DMS114 treated with DMSO at 0.1 percent for 48 hours (cell line): ENCODE data around the gene ITPRIP.

ENCODE experiments used
- DNase-seq: peaks from one replicate; lab custom pipeline; 2025; ENCODE audit not compliant: unreplicated experiment; lab: John Stamatoyannopoulos, UW

Gene ITPRIP

DNA sequence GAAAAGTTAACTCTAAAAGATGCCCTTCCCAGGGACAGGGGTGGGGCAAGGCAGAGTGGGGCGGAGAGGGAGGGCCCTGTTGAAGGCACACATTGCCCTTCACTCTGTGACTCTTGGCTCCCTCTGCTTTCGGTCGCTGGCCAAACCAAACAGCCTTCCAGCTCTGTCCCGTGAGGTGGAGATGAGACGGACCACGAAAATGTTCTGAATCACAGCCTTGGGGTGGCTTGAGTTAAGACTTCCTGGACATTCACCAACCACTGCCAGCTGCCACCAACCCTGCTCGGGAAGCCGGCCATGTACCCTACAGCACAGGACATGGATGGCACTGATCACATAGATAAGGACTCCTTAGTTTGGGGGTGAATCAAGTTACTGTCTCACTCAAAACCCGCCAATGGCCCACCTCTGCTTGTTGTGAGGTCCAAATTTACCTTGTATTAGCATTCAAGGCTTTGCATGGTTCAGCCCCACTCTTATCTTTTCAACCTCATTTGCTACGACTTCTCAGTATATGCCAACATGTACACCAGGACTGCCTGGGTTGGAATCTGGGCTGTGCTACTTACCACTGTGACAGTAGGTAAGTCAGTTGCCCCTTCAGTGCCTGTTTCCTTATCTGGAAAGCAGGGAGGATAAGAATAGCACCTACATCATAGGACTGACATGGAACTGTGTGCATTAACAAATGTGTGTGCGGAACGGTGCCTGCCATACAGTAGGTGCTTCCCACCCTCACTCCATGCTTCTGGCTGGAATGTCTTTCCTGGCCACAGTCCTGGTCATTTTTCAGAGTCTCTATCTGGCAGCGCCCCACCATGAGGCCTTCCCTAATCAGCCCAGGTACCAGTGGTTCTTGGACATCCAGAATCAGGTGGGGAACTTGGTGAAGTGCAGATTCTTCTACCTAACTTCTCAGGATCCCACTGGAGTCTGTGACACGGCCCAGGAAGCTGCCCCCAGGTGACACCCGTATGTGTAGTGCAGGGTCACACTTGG, 28.0 kb downstream of the ITPRIP start:
- no peak for DNase-seq

DNA sequence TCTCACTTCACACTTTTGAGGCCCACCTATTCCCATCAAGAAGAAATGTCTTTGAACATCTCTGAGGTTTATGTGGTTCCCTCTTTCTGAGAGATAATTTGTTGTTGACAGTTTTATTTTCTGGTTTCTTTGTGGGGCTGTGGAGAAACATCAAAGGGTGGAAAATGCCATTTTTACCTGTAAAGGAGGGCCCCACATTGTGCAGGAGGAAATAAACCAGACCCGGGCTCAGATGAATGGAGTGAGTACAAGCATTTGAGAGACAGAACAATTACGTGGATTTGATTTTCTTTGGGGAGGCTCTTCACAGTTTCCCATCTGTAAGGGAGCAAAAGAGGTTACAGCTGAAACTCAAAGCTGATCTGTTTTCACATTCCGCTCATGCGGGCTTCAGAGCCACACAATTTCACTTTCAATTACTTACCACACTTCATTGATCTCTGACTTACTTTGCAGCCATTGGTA, 29.8 kb downstream of the ITPRIP start:
- no peak for DNase-seq

DNA sequence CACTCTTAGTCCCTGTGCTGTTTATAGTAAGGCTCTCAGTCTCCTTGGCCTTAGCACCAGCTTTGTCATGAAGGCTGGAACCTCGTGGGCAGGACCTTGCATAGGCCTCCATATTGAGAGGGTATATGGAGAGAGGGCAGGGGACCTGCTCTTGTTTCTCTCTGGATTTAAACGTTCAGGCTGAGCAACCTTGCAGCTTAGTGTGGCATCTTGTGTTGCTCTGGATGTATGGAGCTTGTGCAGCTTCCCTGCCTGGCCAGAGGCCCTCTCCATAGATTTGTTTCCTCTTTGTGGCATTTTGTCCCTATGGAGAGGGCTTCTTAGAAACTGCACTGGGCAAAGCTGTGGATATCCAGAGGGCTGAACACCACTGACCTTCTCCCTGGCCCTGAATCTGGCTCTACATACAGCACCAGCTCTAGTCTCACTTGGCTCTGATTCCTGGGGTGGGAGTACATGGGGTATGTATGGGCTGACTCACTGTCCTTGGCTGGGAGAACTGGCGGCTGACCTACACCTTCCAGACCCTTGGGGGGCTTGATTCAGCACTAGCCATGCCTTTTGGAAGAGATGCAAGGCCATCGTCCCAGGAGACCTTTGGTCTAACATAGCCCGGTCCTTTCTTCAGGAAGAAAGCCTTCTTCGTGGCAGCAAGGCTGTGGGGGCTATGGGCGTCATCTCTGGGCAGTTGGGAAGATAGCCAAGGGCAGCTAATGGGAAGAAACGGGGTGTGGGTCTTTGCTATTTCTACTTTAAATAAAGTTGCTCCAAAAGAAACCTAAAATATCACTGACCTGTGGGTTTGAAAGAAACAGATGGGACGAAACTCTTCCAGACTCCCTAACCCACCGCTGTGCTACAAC, 30.5 kb downstream of the ITPRIP start:
- DNase-seq, result no peak

DNA sequence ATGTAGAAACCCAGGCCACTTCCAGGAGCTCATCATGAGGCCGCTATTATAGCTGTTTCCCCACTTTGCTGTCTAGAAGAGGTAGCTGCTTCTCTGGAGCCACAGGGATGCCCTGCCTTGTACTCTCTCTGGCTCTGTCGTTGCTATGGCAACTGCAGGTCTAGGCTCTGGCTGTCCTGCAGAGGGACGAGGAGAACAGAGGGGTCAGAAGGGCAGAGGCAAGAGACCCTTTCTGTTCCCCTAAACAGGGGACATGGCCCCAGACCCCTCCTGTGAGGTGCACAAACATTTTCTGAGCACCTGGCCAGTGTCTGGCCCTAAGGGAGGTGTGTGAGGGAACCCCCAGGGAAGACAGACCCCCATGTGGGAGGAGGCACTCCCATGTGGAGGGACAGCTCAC, 31.4 kb downstream of the ITPRIP start:
- no peak for DNase-seq

DNA sequence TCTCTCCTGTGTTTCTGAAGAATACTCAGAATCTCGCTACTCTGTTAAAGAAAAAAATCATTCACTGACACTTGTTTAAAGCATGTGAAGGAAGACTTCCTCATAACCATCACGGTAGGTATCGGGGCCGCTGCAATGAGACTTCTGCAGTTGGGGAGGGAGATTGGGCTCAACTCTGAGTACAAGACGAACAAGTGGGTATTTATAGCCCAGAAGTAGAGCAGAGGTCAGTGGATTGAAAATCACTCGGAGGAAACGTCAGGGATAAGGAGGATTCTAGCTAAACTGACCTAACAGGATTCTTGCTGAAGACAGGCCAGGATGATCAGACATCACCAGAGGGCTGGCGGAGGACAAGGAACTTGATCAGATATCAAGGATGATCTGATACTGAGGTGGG, 33.3 kb downstream of the ITPRIP start:
- DNase-seq, result no peak

DNA sequence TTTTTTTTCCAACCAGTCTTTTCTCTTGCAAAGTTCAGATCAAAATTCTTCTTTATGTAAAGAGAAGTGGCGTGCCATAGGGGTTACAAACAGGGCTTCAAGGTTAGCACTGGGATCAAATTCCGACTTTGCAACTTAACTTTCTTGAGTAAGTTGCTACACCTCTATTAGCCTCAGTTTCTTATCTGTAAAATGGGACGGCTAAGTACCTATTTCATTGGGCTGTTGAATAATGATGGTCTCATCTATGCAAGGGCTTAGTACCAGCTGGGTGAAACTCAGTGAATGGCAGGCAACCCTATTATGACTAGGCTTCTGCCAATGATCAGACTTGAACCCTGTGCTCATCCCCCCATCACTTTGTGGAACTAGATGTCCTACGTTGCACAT, 33.9 kb downstream of the ITPRIP start:
- DNase-seq, result no peak

DNA sequence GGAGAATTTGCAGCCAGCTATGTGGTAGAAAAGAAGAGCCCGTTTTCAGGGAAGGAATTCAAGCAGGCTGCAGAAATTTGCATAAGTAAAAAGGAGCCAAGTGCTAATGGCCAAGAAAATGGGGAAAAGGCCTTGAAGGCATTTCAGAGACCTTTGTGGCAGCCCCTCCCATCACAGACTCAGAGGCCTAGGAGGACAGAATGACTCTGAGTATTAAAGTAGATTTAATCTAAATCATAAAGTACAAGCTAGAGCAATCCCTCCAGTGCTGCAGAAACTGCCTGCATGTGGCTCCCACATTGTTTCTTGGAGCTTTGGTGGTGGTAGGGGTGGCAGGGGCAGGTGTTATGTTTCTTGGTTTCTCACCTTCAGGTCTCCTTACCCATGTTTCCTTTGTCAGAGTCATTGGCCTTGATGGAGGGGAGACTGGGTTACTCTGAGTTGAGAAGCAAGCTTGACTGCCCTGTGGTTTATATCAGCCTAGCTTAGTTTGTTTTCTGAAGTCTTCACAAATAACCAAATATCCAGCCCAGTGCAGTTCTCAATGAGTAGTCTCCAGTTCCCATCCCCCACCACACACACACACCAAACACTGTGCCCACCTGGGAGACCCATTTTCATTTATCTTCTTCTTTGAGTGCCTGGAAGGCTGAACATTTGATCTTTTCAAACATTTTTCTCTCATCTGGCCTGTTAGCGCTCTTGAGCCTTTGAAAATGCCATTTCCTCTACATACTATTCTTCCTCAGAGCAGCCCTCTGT, 34.5 kb downstream of the ITPRIP start:
- DNase-seq, result no peak

DNA sequence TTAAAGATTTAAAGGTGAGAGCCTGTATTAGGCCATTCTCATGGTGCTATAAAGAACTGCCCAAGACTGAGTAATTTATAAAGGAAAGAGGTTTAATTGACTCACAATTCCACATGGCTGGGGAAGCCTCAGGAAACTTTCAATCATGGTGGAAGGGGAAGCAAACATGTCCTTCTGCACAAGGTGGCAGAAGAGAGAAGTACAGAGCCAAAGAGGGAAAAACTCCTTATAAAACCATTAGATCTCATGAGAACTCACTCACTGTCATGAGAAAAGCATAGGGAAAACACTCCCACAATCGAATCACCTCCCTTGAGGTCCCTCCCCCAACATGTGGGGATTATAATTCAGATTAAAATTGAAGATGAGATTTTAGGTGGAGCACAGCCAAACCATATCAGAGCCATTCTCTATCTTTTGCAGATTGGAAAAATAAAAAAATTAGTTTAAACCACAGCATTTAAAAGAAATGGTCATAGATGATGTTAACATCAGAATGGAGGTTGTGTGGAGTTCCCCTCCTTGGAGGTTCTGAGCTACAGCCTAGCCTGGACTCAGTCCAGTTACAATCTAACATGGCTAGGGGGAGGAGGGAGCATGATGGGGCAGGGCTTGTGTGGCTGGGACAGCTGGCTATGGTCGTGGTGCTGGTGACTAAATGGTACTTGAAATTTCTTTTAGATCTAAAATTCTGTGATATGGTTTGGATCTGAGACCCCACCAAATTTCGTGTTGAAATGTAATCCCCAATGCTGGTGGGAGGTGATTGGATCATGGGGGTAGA, 36.2 kb downstream of the ITPRIP start:
- DNase-seq, result no peak

DNA sequence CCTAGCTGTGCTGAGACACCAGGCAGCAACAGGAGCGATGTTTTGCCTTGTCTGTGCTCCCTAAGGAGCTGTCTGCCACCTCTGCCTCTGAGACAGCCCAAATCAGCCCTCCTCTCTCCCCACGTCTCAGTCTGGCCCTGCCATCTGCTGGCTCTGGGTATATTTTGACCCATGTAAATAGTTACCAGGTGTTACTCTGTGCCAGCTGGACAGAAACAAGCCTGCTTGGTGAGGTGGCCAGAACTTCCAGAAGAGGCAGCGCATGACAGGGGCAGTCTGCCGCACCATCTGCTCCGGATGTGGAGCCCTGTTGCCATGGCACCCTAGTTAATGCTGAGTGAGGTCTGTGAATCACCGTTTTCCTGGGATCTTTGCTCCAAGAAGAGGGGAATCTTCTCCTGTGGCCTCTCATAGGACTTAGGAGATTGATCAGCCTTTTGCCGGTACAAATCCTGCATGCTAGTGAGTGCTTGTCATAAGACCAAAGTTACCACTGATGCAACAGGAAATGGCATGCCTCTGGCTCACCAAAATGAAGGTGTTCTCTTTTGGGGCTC, 37.5 kb downstream of the ITPRIP start:
- no peak for DNase-seq

DNA sequence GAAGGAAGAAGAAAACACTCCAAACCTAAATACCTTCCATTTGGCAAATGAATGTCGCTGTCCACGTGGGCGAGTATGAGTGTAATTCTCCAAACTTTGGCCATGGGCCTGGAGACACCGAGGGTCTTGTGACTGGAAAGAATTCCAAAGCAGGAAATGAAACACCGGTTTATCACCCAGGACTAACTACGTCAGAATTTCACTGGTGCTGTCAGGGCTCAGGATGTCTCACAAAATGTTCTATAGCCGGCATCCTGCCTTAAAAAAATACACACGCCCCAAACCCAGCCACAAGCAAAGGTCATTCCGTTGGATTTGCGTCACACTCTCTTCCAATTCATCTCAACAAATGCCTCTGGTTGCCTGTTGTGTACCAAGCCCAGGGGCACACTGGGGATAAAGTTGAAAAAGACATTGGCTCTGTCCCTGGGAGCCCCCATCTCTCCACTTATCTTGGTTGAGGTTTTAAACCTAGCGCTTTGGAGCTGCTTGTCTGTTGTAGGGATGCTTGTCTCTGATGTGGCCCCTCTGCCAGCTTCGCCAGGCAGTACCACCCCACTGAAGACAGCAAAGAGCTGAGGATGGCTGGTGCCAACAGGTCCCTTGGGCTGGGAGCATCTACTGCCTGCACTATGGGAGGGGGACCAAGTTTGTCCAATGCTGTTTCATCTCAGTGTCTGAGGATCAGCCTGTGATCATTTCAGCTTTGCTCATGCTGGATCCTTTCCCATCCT, 38.1 kb downstream of the ITPRIP start:
- DNase-seq, result no peak

DNA sequence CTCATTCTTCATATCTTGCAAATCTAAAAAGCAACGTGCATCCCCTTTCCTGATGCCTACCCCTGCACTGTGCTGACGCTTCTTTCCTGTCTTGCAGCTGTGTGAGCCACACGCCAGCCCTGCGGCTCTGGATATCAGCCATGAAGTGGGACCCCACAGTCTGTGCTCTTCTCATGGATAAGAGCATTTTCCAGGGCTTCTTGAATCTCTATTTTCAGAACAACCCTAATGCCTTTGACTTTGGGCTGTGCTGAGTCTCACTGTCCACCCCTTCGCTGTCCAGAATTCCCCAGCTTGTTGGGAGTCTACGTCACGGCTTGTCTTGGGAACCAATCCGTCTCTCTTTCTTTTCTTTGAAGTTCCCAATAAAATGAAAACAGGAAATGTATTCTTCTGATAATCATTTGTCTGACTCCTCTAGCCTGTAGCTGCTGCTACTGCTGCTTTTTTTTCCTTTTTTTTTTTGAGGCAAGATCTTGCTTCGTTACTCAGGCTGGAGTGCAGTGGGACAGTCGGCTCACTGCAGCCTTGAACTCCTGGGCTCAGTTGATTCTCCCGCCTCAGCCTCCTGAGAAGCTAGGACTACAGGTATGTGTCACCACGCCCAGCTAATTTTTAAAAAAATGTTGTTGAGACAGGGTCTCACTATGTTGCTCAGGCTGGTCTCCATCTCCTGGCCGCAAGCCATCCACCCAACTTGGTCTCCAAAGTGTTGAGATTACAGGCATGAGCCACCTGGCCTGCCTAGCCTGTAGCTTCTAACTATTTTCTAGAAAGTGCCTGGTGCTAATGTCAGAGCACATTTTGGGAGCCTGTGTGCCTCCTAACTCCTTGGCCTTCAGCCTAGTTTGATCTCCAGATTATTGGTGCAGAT, 39.0 kb downstream of the ITPRIP start:
- no peak for DNase-seq

DNA sequence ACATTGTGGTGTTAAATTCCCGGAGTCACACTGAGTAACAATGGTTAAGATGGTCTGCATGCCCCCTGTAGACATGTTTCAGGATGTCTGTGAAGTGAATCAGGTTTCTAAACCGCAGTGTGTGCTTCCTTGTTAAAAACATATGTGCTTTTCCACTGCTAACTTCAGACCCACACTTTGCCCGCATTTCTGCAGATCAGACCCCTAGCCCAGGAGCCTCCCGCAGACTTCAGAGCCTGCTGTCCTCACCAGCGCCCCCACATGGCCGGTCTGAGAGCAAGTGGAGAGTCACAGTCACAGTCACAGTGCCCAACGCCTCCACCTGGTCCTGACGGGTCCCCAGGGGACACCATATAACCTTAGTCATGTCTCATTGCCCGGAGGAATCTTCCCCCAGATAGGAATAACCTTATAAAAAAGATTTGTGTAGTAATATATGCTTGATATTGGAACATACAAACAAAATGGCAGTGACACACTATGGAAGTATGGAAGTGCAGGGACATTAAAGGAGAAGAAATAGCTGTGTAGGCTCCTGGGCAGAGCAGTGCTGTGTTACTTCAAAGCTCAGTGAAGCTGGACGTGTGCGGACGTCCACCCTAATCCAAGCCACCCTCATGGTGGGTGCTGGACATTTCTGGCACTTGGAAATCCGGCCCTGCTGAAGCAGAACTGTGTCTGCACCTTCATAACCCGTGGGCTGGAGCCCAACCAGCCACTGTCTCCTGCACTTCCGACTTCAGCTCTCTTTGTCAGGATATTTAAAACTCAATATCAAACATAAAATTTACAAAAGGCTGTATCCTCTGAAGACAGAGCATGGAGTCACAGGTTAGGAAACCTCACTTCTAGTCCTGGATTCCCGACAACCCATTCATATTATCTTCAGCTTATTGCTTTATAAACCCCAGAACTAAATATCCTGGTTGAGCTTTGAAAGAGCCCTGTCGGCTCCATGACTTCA, 40.3 kb downstream of the ITPRIP start:
- no peak for DNase-seq

DNA sequence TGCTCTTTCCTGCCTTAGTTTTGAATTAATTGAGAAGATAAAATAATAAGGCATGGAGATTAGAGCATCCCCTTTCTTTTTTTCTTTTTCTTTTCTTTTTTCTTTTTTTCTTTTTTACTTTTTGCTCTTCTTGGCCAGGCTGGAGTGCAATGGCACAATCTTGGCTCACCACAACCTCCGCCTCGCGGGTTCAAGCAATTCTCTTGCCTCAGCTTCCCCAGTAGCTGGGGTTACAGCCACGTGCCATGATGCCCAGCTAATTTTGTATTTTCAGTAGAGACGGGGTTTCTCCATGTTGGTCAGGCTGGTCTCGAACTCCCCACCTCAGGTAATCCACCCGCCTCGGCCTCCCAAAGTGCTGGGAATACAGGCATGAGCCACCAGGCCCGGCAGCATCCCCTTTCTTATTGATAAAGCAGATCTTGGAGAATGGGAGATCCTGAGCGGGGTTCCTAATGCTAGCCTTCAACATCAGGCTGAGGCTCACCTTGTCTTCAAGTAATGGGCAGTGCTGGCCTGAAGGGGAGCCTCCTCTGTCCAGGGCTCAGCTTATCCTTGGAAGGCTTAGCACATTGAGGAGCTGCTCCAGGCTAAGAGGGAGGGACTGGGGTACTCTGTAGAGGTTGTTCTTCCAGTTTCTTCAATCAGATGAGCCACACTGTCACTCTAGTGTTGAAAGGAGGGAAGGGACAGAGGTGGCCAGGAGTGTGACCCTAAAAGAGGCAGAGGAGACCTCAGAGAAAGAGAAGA, 41.4 kb downstream of the ITPRIP start:
- DNase-seq, result no peak

DNA sequence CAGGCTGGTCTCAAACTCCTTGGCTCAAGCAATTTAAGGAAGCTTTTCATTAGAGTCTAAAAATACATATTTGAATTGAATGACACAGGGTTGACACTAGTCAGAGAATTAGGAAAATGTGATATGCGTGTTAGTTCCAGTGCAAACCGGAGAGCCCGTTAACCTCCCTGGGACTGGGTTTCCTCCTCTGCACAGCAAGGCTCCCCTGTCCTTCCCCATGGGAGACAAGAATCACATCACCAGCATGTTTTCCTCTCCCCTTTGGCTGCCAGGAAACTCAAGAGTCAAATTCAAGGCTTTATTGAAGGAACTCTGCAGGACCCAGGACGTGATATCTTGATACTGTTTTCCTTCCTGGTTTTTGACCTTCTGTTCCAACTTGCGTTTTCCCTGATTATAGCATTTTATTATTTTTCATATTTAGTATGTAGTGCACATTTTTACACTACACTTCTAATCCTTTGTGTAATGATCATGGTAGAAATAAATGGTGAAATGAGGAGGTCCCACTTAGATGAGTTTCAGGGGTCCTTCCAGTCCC, 44.4 kb downstream of the ITPRIP start:
- no peak for DNase-seq

DNA sequence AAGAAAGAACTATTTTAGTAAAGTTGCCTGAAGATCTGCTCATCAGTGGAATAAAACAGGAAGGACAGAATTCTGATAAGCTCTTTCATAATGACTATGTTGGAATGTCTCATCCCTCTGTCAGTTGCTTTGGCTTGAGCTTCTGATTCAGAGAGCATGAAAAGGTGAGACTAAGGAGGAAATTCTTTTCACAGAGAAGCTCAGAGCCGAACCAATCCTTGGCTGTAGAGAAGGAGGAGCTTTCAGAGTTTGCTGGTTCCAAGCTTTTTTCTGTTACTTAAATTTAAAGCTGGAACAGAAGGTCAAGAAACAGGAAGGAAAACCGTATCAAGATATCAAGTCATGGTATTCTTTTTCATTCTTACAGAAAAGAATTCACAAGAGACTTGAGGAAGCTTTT, 45.3 kb downstream of the ITPRIP start:
- DNase-seq, result no peak

DNA sequence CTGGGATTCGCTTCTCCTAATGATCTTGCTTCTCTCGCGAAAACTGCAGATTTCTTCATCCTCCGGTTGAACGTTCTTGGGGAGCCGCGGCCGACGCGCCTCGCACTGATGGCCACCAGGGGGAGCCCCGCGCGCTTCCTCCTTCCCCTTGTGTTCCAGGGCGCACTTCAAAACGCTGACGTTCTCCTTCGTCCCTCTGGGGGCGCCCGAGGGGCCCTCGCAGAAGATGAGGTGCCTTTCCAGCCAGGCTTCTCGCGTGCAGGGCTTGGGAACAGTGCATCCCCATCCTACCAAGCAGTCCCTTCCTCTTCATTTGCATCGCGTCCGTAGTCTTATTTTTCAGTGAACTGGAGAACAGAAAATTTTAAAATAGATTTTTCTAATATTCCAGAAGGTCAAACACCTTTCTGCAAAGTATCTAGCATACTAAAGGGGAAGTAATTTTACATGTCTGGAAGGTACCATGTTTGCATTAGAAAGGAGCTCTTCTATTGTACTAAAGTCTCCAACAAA, 46.8 kb downstream of the ITPRIP start:
- DNase-seq, result peak; percentile 77
